ENCODE results near the gene ATAD3A. TPM values are rescaled to one million over a fixed set of nuclear protein-coding genes. Genes with fewer than 3 reads are reported as not detected.
A peak's percentile ranks its signal among the peaks of the same experiment; 100 is the strongest.
"Not testable (repeated sequence)": the region's sequence is repeated elsewhere in the genome, so short reads cannot be mapped to it uniquely, and the experiment has no call there.

Gene ATAD3A
- total RNA-seq, 2 experiments from 2014 or later: 17.0 to 19.5 TPM

DNA sequence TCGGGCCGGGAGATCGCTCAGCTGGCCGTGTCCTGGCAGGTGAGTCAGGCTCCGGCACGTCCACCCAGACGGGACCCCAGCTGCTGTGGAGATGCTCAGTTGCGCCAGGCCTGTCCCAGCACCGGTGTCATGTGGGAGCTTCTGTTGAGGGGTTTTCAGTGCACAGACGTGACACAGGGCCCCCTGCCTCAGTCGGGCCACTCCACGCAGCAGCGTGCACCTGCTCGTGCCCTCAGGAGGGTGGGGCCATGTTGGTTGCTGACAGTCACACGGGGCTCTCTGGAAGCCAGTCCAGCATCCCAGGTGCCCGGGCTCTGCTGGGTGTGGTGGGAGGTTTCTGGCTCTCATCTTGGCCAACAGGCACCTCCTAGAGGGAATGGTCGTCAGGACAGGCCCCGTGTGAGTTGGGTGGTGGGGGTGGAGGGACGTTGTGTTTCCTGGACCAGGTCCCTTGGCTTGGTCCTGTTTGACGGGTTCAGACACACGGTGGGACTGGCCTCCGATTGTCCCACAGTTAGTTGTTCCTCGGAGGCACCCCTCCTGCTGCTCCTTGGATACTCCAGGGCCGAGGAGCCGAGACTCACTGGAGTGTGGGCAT, 21.2 kb upstream of the ATAD3A start:
- ATAC-seq (ENCODE audit: poor library complexity) (no peak), DNase-seq (no peak)
- Mint-ChIP-seq H3K4me1 (ENCODE audit: low read depth) (no peaks in the 10 kb centered on the region), H3K4me3 (no peak overlapping the region), H3K9me3 (peaks cover 2% of the 10 kb centered on the region), H3K27me3 (no peaks in the 10 kb centered on the region), H3K36me3 (ENCODE audit: low read depth) (peaks cover 68% of the 10 kb centered on the region), H3K27ac (no peak overlapping the region)
- ChIA-PET CTCF (no interaction called here), POLR2A (no interaction called here)
- Histone ChIP-seq H3K27ac (ENCODE audit: low read depth in 1 of 2, low read length in 2 of 2) (no peak overlapping the region), H3K4me1 (ENCODE audit: insufficient read depth, low read length) (no peaks in the 10 kb centered on the region), H3K36me3 (ENCODE audit: insufficient read depth, low read length) (peaks cover 49% of the 10 kb centered on the region), H3K4me3 (ENCODE audit: low read length) (no peak overlapping the region), H3K9me3 (ENCODE audit: control insufficient read depth in 1 of 2, insufficient read depth in 1 of 2, low read length in 2 of 2) (peaks cover 14 to 36% of the 10 kb centered on the region in 2 experiments), H3K27me3 (ENCODE audit: control insufficient read depth in 1 of 2, insufficient read depth in 2 of 2, low read length in 2 of 2) (no peaks in the 10 kb centered on the region)
- TF ChIP-seq, protein P1, sequence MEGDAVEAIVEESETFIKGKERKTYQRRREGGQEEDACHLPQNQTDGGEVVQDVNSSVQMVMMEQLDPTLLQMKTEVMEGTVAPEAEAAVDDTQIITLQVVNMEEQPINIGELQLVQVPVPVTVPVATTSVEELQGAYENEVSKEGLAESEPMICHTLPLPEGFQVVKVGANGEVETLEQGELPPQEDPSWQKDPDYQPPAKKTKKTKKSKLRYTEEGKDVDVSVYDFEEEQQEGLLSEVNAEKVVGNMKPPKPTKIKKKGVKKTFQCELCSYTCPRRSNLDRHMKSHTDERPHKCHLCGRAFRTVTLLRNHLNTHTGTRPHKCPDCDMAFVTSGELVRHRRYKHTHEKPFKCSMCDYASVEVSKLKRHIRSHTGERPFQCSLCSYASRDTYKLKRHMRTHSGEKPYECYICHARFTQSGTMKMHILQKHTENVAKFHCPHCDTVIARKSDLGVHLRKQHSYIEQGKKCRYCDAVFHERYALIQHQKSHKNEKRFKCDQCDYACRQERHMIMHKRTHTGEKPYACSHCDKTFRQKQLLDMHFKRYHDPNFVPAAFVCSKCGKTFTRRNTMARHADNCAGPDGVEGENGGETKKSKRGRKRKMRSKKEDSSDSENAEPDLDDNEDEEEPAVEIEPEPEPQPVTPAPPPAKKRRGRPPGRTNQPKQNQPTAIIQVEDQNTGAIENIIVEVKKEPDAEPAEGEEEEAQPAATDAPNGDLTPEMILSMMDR (IDR thresholded peaks at IDR 0.05): no peak
- intact Hi-C loops (cut with DNase I, micrococcal nuclease): no loop called here

DNA sequence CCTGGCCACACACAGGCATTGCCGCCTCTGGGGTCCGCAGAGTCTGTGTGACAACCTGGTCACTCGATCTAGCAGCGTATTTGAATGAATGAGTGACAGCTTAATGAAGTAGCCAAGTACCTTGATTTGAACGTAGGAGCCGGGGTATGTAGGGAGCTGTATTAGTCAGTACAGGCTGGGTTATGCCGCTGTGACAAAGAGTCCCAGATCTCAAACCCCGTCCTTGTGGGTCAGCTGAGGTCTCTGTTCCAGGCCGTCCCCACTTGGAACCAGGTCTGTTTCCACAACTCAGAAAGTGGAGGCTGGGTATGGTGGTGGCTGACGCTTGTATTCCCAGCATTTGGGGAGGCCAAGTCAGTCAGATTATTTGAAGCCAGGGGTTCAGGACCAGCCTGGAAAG, 20.4 kb upstream of the ATAD3A start:
- Mint-ChIP-seq H3K27me3 (no peaks in the 10 kb centered on the region), H3K9me3 (peaks cover 2% of the 10 kb centered on the region), H3K36me3 (ENCODE audit: low read depth) (peaks cover 70% of the 10 kb centered on the region), H3K4me1 (ENCODE audit: low read depth) (no peaks in the 10 kb centered on the region), H3K4me3 (no peak overlapping the region), H3K27ac (no peak overlapping the region)
- ChIA-PET POLR2A (no interaction called here), CTCF (interaction anchor here (0.6 kb wide), 1 partner anchor 191 kb away, joined by 4 read pairs; no protein-coding TSS in a partner anchor)
- H3K4me3 ChIP-seq (ENCODE audit: low read length): no peak overlapping the region
- TF ChIP-seq, protein P1 (IDR thresholded peaks at IDR 0.05): no peak
- peaks cover 48% of the 10 kb centered on the region for H3K36me3 ChIP-seq (ENCODE audit: insufficient read depth, low read length)
- no peaks in the 10 kb centered on the region for H3K27me3 ChIP-seq (ENCODE audit: control insufficient read depth in 1 of 2, insufficient read depth in 2 of 2, low read length in 2 of 2)
- DNase-seq (no peak), ATAC-seq (ENCODE audit: poor library complexity) (no peak)
- H3K4me1 ChIP-seq (ENCODE audit: insufficient read depth, low read length): no peaks in the 10 kb centered on the region
- H3K9me3 ChIP-seq (ENCODE audit: control insufficient read depth in 1 of 2, insufficient read depth in 1 of 2, low read length in 2 of 2): peaks cover 14 to 36% of the 10 kb centered on the region in 2 experiments
- intact Hi-C loops (cut with DNase I, micrococcal nuclease): no loop called here
- H3K27ac ChIP-seq (ENCODE audit: low read depth in 1 of 2, low read length in 2 of 2): no peak overlapping the region

DNA sequence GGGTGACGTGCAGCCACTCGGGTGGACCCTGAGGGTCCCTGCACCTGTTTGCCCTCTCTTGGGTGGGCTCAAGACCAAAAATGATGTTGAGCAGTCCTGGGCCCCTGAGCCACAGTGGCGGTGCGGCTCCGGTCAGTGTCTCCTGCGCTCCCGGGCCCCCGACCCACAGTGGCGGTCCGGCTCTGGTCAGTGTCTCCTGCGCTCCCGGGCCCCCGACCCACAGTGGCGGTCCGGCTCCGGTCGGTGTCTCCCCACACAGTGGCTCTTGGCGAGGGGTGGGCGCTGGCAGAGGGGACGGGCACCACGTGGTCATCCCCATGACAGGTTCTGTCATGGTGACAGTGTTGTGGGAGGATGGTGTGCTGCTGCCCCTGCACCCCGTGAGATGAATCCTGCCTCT, 17.7 kb upstream of the ATAD3A start:
- H3K4me1 Mint-ChIP-seq (ENCODE audit: low read depth); POLR2A ChIA-PET; H3K4me3 ChIP-seq (ENCODE audit: low read length); ATAC-seq (ENCODE audit: poor library complexity); DNase-seq; H3K9me3 Mint-ChIP-seq; H3K4me3 Mint-ChIP-seq; H3K27me3 Mint-ChIP-seq; H3K27ac ChIP-seq (ENCODE audit: low read depth in 1 of 2, low read length in 2 of 2); H3K4me1 ChIP-seq (ENCODE audit: insufficient read depth, low read length); H3K27me3 ChIP-seq (ENCODE audit: control insufficient read depth in 1 of 2, insufficient read depth in 2 of 2, low read length in 2 of 2); CTCF ChIA-PET; H3K27ac Mint-ChIP-seq: not testable (repeated sequence)
- intact Hi-C loops (cut with DNase I, micrococcal nuclease): loop anchor here in 1 of 2 experiments (2.0 kb wide), 1 partner anchor 40 kb away; no protein-coding TSS in a partner anchor
- Histone ChIP-seq H3K36me3 (ENCODE audit: insufficient read depth, low read length) (peaks cover 29% of the 10 kb centered on the region), H3K9me3 (ENCODE audit: control insufficient read depth in 1 of 2, insufficient read depth in 1 of 2, low read length in 2 of 2) (peaks cover 14 to 36% of the 10 kb centered on the region in 2 experiments)
- H3K36me3 Mint-ChIP-seq (ENCODE audit: low read depth): peaks cover 51% of the 10 kb centered on the region

GRCh38 chr1:1495461-1495975, 16.4 kb upstream of the ATAD3A start:
- POLR2A ChIA-PET, H3K9me3 Mint-ChIP-seq: not testable (repeated sequence)

More at GRCh38 chr1:1495461-1495975, 16.4 kb upstream of the ATAD3A start:
- CTCF ChIA-PET; DNase-seq; H3K4me3 ChIP-seq (ENCODE audit: low read length); H3K27me3 ChIP-seq (ENCODE audit: control insufficient read depth in 1 of 2, insufficient read depth in 2 of 2, low read length in 2 of 2); H3K4me3 Mint-ChIP-seq; H3K27ac ChIP-seq (ENCODE audit: low read depth in 1 of 2, low read length in 2 of 2); H3K27me3 Mint-ChIP-seq; H3K4me1 ChIP-seq (ENCODE audit: insufficient read depth, low read length); H3K27ac Mint-ChIP-seq; H3K4me1 Mint-ChIP-seq (ENCODE audit: low read depth): not testable (repeated sequence)
- intact Hi-C loops (cut with DNase I, micrococcal nuclease): loop anchor here in 1 of 2 experiments (2.0 kb wide), 1 partner anchor 39 kb away; no protein-coding TSS in a partner anchor
- H3K9me3 ChIP-seq (ENCODE audit: control insufficient read depth in 1 of 2, insufficient read depth in 1 of 2, low read length in 2 of 2): peaks cover 14 to 31% of the 10 kb centered on the region in 2 experiments
- peaks cover 45% of the 10 kb centered on the region for H3K36me3 Mint-ChIP-seq (ENCODE audit: low read depth)
- peak; percentile 24 for ATAC-seq (ENCODE audit: poor library complexity)
- peaks cover 21% of the 10 kb centered on the region for H3K36me3 ChIP-seq (ENCODE audit: insufficient read depth, low read length)

Data from CD4-positive, alpha-beta T cell (primary cell).